ENCODE data around the gene MBNL2.

GRCh38 chr13:97329331-97329730, 107.2 kb downstream of the MBNL2 start:
- TF ChIP-seq CTCF (IDR thresholded peaks at IDR 0.05; ENCODE audit: insufficient read depth, low read length, poor library complexity, severe bottlenecking) (no peak), EZH2phosphoT487 (conservative IDR thresholded peaks at IDR 0.05; ENCODE audit: low read length) (no peak)
